ENCODE data around the gene AGT. TPM values are rescaled to one million over a fixed set of nuclear protein-coding genes. Genes with fewer than 3 reads are reported as not detected.

The AGT gene
- total RNA-seq, 1 donor from 2014 or later: 47.6 TPM

Other genes with a start within 250 kb of the AGT start
- gene COG2, start 71.6 kb downstream of the AGT start, total RNA-seq: 36.7 TPM
- 3.0 TPM for gene CAPN9, start 33.3 kb upstream of the AGT start, total RNA-seq
- gene C1orf198, start 154.4 kb upstream of the AGT start, total RNA-seq: 42.2 TPM